HG03103 (cell line): ENCODE results near the gene TOX2.

Experiments
- ATAC-seq: cut with Tn5 transposase; IDR thresholded peaks from one replicate; pipeline ENCODE4 v1.9.1; 2021; ENCODE audit warnings: low read depth; ENCODE audit not compliant: unreplicated experiment

The TOX2 gene

GRCh38 chr20:43914311-43915210, at the start of gene TOX2:
TSS of gene TOX2 (plus strand) at chr20:43914852. CDS start at chr20:43914892, 40 bp downstream.
- ATAC-seq: no peak

GRCh38 chr20:43868091-43868490, 46.6 kb upstream of the TOX2 start:
- no peak for ATAC-seq

GRCh38 chr20:43870484-43870883, 44.2 kb upstream of the TOX2 start:
- no peak for ATAC-seq

- no peak for ATAC-seq
Measured at GRCh38 chr20:43878776-43879175, 35.9 kb upstream of the TOX2 start.

- ATAC-seq: no peak
Measured at GRCh38 chr20:43893930-43894329, 20.7 kb upstream of the TOX2 start.

- ATAC-seq: no peak
Measured at GRCh38 chr20:43894491-43894890, 20.2 kb upstream of the TOX2 start.

- no peak for ATAC-seq
Measured at GRCh38 chr20:43895235-43895634, 19.4 kb upstream of the TOX2 start.

GRCh38 chr20:43899274-43900120, 15.2 kb upstream of the TOX2 start:
- ATAC-seq: no peak

GRCh38 chr20:43900121-43900466, 14.6 kb upstream of the TOX2 start:
- no peak for ATAC-seq

GRCh38 chr20:43900496-43900895, 14.2 kb upstream of the TOX2 start:
- ATAC-seq: no peak

GRCh38 chr20:43901296-43901695, 13.4 kb upstream of the TOX2 start:
- no peak for ATAC-seq

GRCh38 chr20:43903953-43904826, 10.5 kb upstream of the TOX2 start:
- ATAC-seq: no peak

GRCh38 chr20:43904827-43905177, 9.8 kb upstream of the TOX2 start:
- ATAC-seq: no peak

- ATAC-seq: no peak
Measured at GRCh38 chr20:43906505-43907034, 8.1 kb upstream of the TOX2 start.

- ATAC-seq: no peak
Measured at GRCh38 chr20:43909211-43909610, 5.4 kb upstream of the TOX2 start.

GRCh38 chr20:43909720-43910119, 4.9 kb upstream of the TOX2 start:
- no peak for ATAC-seq

- no peak for ATAC-seq
Measured at GRCh38 chr20:43910564-43910963, 4.1 kb upstream of the TOX2 start.

- no peak for ATAC-seq
Measured at GRCh38 chr20:43911066-43911465, 3.6 kb upstream of the TOX2 start.

- ATAC-seq: no peak
Measured at GRCh38 chr20:43913291-43914025, 1.2 kb upstream of the TOX2 start.
